HL-60 (cell line): ENCODE results near the gene TMEM183A.

Experiments used
- DNase-seq, 2 experiments: peaks; one replicate each; pipeline ENCODE4 v3.0.0-alpha.2; 2010 to 2020; ENCODE audit warnings: low read depth in 1 of 2, low spot score in 1 of 2
- H3K27ac ChIP-seq: fragments of 250-450 bp; sonication (Bioruptor Pico); replicated peaks from 2 replicates; pipeline ENCODE4 v1.5.1; 2020; ENCODE audit warnings: mild to moderate bottlenecking, moderate library complexity
- H3K27me3 ChIP-seq: fragments of 250-450 bp; sonication (Bioruptor Pico); 2 replicates; pipeline ENCODE4 v1.5.1; 2021; ENCODE audit warnings: mild to moderate bottlenecking, moderate library complexity; ENCODE audit not compliant: insufficient read depth, poor library complexity, severe bottlenecking
- H3K4me3 ChIP-seq: replicated peaks from 2 replicates; pipeline ENCODE4 v1.5.1; 2011; ENCODE audit warnings: mild to moderate bottlenecking, control low read depth, low read length; ENCODE audit not compliant: insufficient read depth
- GABPA ChIP-seq: IDR thresholded peaks from 2 replicates; pipeline ENCODE4 v1.6.1; 2012; ENCODE audit warnings: low read depth
- POLR2AphosphoS5 ChIP-seq: IDR thresholded peaks from 2 replicates; pipeline ENCODE4 v1.6.1; 2012; ENCODE audit warnings: low read depth
- SPI1 ChIP-seq: IDR thresholded peaks from 2 replicates; pipeline ENCODE4 v1.6.1; 2012; ENCODE audit warnings: low read depth, mild to moderate bottlenecking, borderline replicate concordance
- TF ChIP-seq, protein P1 (sequence below): IDR thresholded peaks from 2 replicates; pipeline ENCODE4 v1.6.1; 2012; ENCODE audit warnings: low read depth; ENCODE audit not compliant: insufficient replicate concordance
- TF ChIP-seq, protein P2 (sequence below): IDR thresholded peaks from one replicate; pipeline ENCODE4 v1.5.1; 2011; ENCODE audit warnings: low read length, control low read depth, inconsistent platforms; ENCODE audit not compliant: insufficient read depth

The TMEM183A gene

DNA sequence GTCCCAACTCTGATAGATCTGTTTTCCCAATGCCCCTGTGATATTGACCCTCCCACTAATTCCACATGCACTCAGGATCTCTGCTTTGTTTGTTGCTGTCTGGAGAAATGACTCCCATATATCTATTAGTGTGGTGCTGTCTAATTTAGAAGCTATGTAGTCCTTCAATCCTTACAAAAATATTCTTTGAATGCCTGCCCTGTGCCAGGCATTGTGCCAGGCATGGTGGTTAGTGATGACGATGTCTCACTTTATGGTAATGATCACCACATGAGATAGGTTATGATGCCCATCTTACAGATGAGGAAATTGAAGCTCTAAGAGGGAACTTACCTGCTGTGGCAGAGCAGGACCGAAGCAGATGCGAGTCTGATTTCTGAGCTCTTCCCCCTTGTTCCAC lies 65.7 kb downstream of the TMEM183A start:
- no peak overlapping the region for H3K4me3 ChIP-seq
- TF ChIP-seq, protein P1, sequence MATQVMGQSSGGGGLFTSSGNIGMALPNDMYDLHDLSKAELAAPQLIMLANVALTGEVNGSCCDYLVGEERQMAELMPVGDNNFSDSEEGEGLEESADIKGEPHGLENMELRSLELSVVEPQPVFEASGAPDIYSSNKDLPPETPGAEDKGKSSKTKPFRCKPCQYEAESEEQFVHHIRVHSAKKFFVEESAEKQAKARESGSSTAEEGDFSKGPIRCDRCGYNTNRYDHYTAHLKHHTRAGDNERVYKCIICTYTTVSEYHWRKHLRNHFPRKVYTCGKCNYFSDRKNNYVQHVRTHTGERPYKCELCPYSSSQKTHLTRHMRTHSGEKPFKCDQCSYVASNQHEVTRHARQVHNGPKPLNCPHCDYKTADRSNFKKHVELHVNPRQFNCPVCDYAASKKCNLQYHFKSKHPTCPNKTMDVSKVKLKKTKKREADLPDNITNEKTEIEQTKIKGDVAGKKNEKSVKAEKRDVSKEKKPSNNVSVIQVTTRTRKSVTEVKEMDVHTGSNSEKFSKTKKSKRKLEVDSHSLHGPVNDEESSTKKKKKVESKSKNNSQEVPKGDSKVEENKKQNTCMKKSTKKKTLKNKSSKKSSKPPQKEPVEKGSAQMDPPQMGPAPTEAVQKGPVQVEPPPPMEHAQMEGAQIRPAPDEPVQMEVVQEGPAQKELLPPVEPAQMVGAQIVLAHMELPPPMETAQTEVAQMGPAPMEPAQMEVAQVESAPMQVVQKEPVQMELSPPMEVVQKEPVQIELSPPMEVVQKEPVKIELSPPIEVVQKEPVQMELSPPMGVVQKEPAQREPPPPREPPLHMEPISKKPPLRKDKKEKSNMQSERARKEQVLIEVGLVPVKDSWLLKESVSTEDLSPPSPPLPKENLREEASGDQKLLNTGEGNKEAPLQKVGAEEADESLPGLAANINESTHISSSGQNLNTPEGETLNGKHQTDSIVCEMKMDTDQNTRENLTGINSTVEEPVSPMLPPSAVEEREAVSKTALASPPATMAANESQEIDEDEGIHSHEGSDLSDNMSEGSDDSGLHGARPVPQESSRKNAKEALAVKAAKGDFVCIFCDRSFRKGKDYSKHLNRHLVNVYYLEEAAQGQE: no peak
- TF ChIP-seq POLR2AphosphoS5 (no peak), GABPA (no peak), SPI1 (no peak)
- TF ChIP-seq, protein P2, sequence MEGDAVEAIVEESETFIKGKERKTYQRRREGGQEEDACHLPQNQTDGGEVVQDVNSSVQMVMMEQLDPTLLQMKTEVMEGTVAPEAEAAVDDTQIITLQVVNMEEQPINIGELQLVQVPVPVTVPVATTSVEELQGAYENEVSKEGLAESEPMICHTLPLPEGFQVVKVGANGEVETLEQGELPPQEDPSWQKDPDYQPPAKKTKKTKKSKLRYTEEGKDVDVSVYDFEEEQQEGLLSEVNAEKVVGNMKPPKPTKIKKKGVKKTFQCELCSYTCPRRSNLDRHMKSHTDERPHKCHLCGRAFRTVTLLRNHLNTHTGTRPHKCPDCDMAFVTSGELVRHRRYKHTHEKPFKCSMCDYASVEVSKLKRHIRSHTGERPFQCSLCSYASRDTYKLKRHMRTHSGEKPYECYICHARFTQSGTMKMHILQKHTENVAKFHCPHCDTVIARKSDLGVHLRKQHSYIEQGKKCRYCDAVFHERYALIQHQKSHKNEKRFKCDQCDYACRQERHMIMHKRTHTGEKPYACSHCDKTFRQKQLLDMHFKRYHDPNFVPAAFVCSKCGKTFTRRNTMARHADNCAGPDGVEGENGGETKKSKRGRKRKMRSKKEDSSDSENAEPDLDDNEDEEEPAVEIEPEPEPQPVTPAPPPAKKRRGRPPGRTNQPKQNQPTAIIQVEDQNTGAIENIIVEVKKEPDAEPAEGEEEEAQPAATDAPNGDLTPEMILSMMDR: no peak
- no peak for DNase-seq

DNA sequence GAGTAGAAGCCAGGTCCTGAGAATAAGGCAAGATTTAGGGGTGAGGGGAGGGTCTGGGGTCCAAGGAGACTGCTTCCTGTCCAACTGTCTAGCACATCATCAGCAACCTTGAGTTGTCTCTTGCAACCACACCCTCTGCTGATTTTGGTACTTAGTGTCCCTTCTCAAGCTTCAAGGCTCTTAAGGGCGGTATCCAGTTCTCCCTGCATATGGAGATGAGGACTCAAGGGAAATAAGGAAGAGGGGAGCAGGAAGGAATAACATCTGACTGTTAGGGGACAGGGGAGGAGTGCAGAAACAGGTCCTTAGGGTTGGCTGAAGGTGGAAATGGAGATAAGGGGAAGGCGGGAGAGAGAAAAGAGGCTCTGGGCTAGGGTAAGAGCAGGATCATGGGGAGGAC lies 66.3 kb downstream of the TMEM183A start:
- DNase-seq: no peak
- H3K4me3 ChIP-seq: no peak overlapping the region
- no peaks in the 10 kb centered on the region for H3K27me3 ChIP-seq
- TF ChIP-seq, protein P1: no peak
- TF ChIP-seq GABPA (no peak), SPI1 (no peak), POLR2AphosphoS5 (no peak)
- TF ChIP-seq, protein P2: no peak
- H3K27ac ChIP-seq: no peak overlapping the region

More for the DNA sequence above, 65.7 kb downstream of the TMEM183A start:
- no peak overlapping the region for H3K27ac ChIP-seq
- no peaks in the 10 kb centered on the region for H3K27me3 ChIP-seq
